ENCODE measurements around the gene GIMAP5. TPM values are rescaled to one million over a fixed set of nuclear protein-coding genes. Genes with fewer than 3 reads are reported as not detected.

Gene GIMAP5
- polyA plus RNA-seq, 1 donor (not counting 4 experiments of a cell fraction or from before 2014, with no cell fraction given) = not detected

- no peak overlapping the region for H2AFZ ChIP-seq (ENCODE audit: control insufficient read depth, low read length)
- H3K79me2 ChIP-seq (ENCODE audit: control insufficient read depth, insufficient read depth, low read length) = no peaks in the 10 kb centered on the region
- no peak overlapping the region for H3K9ac ChIP-seq (ENCODE audit: control insufficient read depth, extremely low read depth, insufficient read depth, low read length)
- no peak overlapping the region for H3K4me3 ChIP-seq (ENCODE audit: control insufficient read depth in 2 of 3, extremely low read depth in 1 of 3, insufficient read depth in 2 of 3, low read depth in 1 of 3, low read length in 3 of 3)
- no peak overlapping the region for H3K27ac ChIP-seq (ENCODE audit: control insufficient read depth, insufficient read depth, low read length)
- no peaks in the 10 kb centered on the region for H3K27me3 ChIP-seq (ENCODE audit: control insufficient read depth, extremely low read depth, insufficient read depth, low read length)
- no peak for TF ChIP-seq CTCF (optimal IDR thresholded peaks at IDR 0.05 in 1 of 3, IDR thresholded peaks at IDR 0.05 in 1 of 3, conservative IDR thresholded peaks at IDR 0.05 in 1 of 3; ENCODE audit: extremely low read depth in 1 of 3, insufficient read depth in 2 of 3, low read length in 3 of 3)
- TF ChIP-seq EZH2 (IDR thresholded peaks at IDR 0.05; ENCODE audit: low read length) = no peak
- FAIRE-seq (no peak), DNase-seq (ENCODE audit: low read depth, low spot score) (no peak)
- H3K9me3 ChIP-seq (ENCODE audit: control insufficient read depth, low read depth, low read length) = no peaks in the 10 kb centered on the region
- H3K9me1 ChIP-seq (ENCODE audit: control insufficient read depth, extremely low read depth, insufficient read depth, low read length) = no peaks in the 10 kb centered on the region
- no peak overlapping the region for H3K4me2 ChIP-seq (ENCODE audit: control insufficient read depth, extremely low read depth, insufficient read depth, low read depth, low read length)
- dilution Hi-C loops (cut with MboI; ENCODE audit: extremely low pct_ligation_motif_present, low sequenced_read_pairs) = no loop called here
- no peaks in the 10 kb centered on the region for H3K36me3 ChIP-seq (ENCODE audit: control insufficient read depth in 2 of 2, extremely low read depth in 1 of 2, insufficient read depth in 2 of 2, low read length in 2 of 2)
- H3K4me1 ChIP-seq (ENCODE audit: control insufficient read depth, extremely low read depth, insufficient read depth, low read length) = peaks cover 3% of the 10 kb centered on the region
- H4K20me1 ChIP-seq (ENCODE audit: control insufficient read depth, extremely low read depth, insufficient read depth, low read length) = no peaks in the 10 kb centered on the region
Observed at GRCh38 chr7:150736864-150737263, 354 bp upstream of the GIMAP5 start.

GRCh38 chr7:150738092-150738491 lies 874 bp downstream of the GIMAP5 start:
- FAIRE-seq (no peak), DNase-seq (ENCODE audit: low read depth, low spot score) (no peak)
- H3K36me3 ChIP-seq (ENCODE audit: control insufficient read depth in 2 of 2, extremely low read depth in 1 of 2, insufficient read depth in 2 of 2, low read length in 2 of 2) = no peaks in the 10 kb centered on the region
- dilution Hi-C loops (cut with MboI; ENCODE audit: extremely low pct_ligation_motif_present, low sequenced_read_pairs) = no loop called here
- no peaks in the 10 kb centered on the region for H4K20me1 ChIP-seq (ENCODE audit: control insufficient read depth, extremely low read depth, insufficient read depth, low read length)
- peak overlapping the region; percentile 17 for H3K4me2 ChIP-seq (ENCODE audit: control insufficient read depth, extremely low read depth, insufficient read depth, low read depth, low read length)
- TF ChIP-seq EZH2 (IDR thresholded peaks at IDR 0.05; ENCODE audit: low read length) (no peak), CTCF (optimal IDR thresholded peaks at IDR 0.05 in 1 of 3, IDR thresholded peaks at IDR 0.05 in 1 of 3, conservative IDR thresholded peaks at IDR 0.05 in 1 of 3; ENCODE audit: extremely low read depth in 1 of 3, insufficient read depth in 2 of 3, low read length in 3 of 3) (no peak)
- H3K27ac ChIP-seq (ENCODE audit: control insufficient read depth, insufficient read depth, low read length) = no peak overlapping the region
- H3K9me3 ChIP-seq (ENCODE audit: control insufficient read depth, low read depth, low read length) = no peaks in the 10 kb centered on the region
- H3K4me1 ChIP-seq (ENCODE audit: control insufficient read depth, extremely low read depth, insufficient read depth, low read length) = peaks cover 3% of the 10 kb centered on the region
- H3K9ac ChIP-seq (ENCODE audit: control insufficient read depth, extremely low read depth, insufficient read depth, low read length) = no peak overlapping the region
- H3K27me3 ChIP-seq (ENCODE audit: control insufficient read depth, extremely low read depth, insufficient read depth, low read length) = no peaks in the 10 kb centered on the region
- H3K9me1 ChIP-seq (ENCODE audit: control insufficient read depth, extremely low read depth, insufficient read depth, low read length) = no peaks in the 10 kb centered on the region
- no peak overlapping the region for H3K4me3 ChIP-seq (ENCODE audit: control insufficient read depth in 2 of 3, extremely low read depth in 1 of 3, insufficient read depth in 2 of 3, low read depth in 1 of 3, low read length in 3 of 3)
- H3K79me2 ChIP-seq (ENCODE audit: control insufficient read depth, insufficient read depth, low read length) = no peaks in the 10 kb centered on the region
- H2AFZ ChIP-seq (ENCODE audit: control insufficient read depth, low read length) = no peak overlapping the region
